Measurements from ENCODE around the gene LRRC4B. TPM values are rescaled to one million over a fixed set of nuclear protein-coding genes. Genes with fewer than 3 reads are reported as not detected.

Gene LRRC4B
- total and polyA plus RNA-seq, 11 donors = 0.35 to 2.4 (median 0.97) TPM

DNA sequence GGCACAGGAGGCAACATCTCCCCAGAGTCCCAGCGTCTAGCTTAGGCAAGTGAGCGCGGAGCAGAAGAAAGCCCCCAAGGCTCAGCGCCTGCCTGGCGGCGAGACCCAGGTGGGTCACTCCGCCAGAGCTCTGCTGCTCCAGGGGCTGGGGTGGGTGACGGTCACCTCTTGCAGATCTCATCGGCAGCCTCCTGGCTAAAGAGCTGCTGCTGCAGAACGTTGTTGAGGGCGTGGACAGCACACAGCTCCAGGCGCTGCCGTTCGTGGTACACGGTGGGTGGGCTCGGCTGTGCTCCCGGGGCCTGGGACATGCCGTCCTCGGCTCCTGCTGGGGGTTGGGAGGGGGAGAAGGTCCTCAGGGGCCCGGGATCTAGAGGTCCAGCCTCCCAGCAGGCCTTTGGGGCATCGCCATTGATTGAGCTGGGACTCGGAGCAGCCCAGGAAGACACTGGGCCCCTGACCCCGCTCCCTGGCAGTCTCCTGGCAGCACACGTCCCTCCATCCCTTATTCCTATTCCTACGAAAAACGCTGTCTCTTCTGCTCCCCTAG lies 58.0 kb downstream of the LRRC4B start:
- Histone ChIP-seq H3K4me1 (peaks cover 0 to 20% (median 8%) of the 10 kb centered on the region in 12 donors), H3K4me3 (peak overlapping the region; percentile 42 to 89 (median 74)), H3K27ac (peak overlapping the region in 11 of 12 donors; percentile 50 to 86 (median 73)), H3K36me3 (peaks cover 0 to 11% (median 0%) of the 10 kb centered on the region in 9 donors), H3K9me3 (no peaks in the 10 kb centered on the region), H3K27me3 (peaks cover 0 to 5% (median 0%) of the 10 kb centered on the region in 9 donors)
- intact Hi-C loops (cut with DNase I) = loop anchor here in 6 of 10 donors (2.0 to 10.0 kb wide), 4 partner anchors 33 to 485 kb away; partner anchors contain the start of genes EMC10 (in 3 of the 6), GARIN5A (in 3 of the 6), NR1H2 (in 2 of the 6) and VRK3 (in 1 of the 6)
- DNase-seq (peak in 2 of 5 donors; percentile 56 to 57), ATAC-seq (no peak)
- TF ChIP-seq, protein P1, sequence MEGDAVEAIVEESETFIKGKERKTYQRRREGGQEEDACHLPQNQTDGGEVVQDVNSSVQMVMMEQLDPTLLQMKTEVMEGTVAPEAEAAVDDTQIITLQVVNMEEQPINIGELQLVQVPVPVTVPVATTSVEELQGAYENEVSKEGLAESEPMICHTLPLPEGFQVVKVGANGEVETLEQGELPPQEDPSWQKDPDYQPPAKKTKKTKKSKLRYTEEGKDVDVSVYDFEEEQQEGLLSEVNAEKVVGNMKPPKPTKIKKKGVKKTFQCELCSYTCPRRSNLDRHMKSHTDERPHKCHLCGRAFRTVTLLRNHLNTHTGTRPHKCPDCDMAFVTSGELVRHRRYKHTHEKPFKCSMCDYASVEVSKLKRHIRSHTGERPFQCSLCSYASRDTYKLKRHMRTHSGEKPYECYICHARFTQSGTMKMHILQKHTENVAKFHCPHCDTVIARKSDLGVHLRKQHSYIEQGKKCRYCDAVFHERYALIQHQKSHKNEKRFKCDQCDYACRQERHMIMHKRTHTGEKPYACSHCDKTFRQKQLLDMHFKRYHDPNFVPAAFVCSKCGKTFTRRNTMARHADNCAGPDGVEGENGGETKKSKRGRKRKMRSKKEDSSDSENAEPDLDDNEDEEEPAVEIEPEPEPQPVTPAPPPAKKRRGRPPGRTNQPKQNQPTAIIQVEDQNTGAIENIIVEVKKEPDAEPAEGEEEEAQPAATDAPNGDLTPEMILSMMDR (IDR thresholded peaks at IDR 0.05) = no peak
- no peak for TF ChIP-seq POLR2A (IDR thresholded peaks at IDR 0.05)
- WGBS, 4 donors = 42 to 58% (median 52%) methylated on average over 12 to 26 of the region's 26 CpGs

DNA sequence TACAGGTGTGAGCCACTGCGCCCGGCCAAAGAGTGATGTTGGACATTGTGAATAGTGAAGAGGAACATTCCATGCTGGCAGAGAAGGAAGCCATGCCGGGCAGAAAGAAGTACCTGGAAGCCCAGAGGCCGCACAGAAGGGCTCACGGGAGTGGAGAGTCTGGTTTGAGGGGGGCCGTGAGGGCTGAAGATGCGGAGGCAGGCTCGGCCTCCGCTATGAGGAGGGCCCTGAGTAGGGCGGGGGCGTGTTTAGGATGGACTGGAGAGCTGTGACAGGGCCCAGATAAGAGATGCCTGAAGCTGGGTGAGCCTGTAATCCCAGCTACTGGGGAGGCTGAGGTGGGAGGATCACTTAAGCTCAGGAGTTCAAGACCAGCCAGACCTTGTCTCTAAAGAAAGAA lies 58.9 kb downstream of the LRRC4B start:
- intact Hi-C loops (cut with DNase I) = no loop called here
- DNase-seq = peak in 1 of 5 donors; percentile 52
- ATAC-seq = no peak
- peaks cover 0 to 11% (median 0%) of the 10 kb centered on the region in 9 donors for H3K36me3 ChIP-seq
- WGBS, 4 donors = 73 to 81% (median 77%) methylated on average over 11 of the region's 11 CpGs
- TF ChIP-seq, protein P1 (IDR thresholded peaks at IDR 0.05) = no peak
- no peak overlapping the region for H3K27ac ChIP-seq
- no peak overlapping the region for H3K4me3 ChIP-seq
- H3K4me1 ChIP-seq = peaks cover 0 to 20% (median 8%) of the 10 kb centered on the region in 12 donors
- no peaks in the 10 kb centered on the region for H3K9me3 ChIP-seq
- H3K27me3 ChIP-seq = no peaks in the 10 kb centered on the region

DNA sequence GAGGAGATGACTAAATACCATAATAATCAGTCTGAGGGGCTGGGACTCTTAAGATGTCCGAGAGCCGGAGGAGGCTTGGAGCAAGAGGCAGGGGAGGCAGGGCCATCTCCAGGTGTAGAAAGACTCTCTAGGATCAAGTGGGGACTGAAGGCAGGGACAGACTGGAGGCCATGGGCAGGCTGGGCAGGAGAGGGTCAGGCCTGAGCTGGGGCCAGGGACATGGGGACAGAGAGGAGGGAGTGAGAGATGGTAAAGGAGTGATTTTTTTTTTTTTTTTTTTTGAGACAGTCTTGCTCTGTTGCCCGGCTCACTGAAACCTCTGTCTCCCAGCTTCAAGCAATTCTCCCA lies 59.4 kb downstream of the LRRC4B start:
- H3K4me1 ChIP-seq = peaks cover 0 to 20% (median 8%) of the 10 kb centered on the region in 12 donors
- H3K27ac ChIP-seq = no peak overlapping the region
- WGBS, 4 donors = 72 to 82% (median 78%) methylated on average over 3 of the region's 3 CpGs
- ATAC-seq = no peak
- H3K4me3 ChIP-seq = no peak overlapping the region
- H3K9me3 ChIP-seq = no peaks in the 10 kb centered on the region
- intact Hi-C loops (cut with DNase I) = no loop called here
- no peaks in the 10 kb centered on the region for H3K27me3 ChIP-seq
- peak in 1 of 5 donors; percentile 14 for DNase-seq
- H3K36me3 ChIP-seq = peaks cover 0 to 11% (median 0%) of the 10 kb centered on the region in 9 donors
- no peak for TF ChIP-seq POLR2A (IDR thresholded peaks at IDR 0.05)
- TF ChIP-seq, protein P1 (IDR thresholded peaks at IDR 0.05) = no peak

DNA sequence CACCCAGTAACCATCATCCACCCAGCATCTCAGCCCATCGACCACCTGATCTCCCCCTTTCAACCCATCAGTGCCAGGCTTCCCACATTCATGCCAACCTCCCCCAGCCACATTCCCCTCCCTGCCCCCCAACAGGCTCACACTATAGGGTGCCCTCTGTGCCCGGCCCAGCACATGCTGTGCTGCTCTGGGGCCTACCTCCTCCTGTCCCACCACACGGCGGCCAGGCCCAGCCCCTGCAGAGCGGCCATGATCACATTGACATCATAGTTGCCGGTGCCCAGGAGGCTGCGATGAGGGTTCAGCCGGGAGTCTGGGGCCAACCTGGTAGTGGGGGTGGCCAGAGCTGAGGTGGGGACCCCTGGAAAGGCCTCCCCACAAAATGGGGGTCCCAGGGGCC lies 60.9 kb downstream of the LRRC4B start:
- Histone ChIP-seq H3K27me3 (no peaks in the 10 kb centered on the region), H3K4me1 (peaks cover 0 to 21% (median 8%) of the 10 kb centered on the region in 12 donors), H3K9me3 (no peaks in the 10 kb centered on the region), H3K36me3 (peaks cover 0 to 11% (median 0%) of the 10 kb centered on the region in 9 donors), H3K4me3 (no peak overlapping the region), H3K27ac (no peak overlapping the region)
- intact Hi-C loops (cut with DNase I) = no loop called here
- TF ChIP-seq, protein P1 (IDR thresholded peaks at IDR 0.05) = no peak
- no peak for TF ChIP-seq POLR2A (IDR thresholded peaks at IDR 0.05)
- DNase-seq (peak in 1 of 5 donors; percentile 47), ATAC-seq (no peak)
- 88 to 97% (median 96%) methylated on average over 7 to 8 of the region's 8 CpGs for WGBS, 4 donors

Data from heart left ventricle (tissue), 16 donors.